ENCODE measurements around the gene RAE1.
"Not testable (repeated sequence)": the region's sequence is repeated elsewhere in the genome, so short reads cannot be mapped to it uniquely, and the experiment has no call there.

RAE1 gene

GRCh38 chr20:57417051-57417689 lies 66.1 kb downstream of the RAE1 start:
- DNase-seq = no peak

- DNase-seq = no peak
Observed at GRCh38 chr20:57417830-57418780, 67.0 kb downstream of the RAE1 start.

- not testable (repeated sequence) for DNase-seq
Observed at GRCh38 chr20:57419479-57419878, 68.4 kb downstream of the RAE1 start.

GRCh38 chr20:57420571-57421252 lies 69.7 kb downstream of the RAE1 start:
- no peak for DNase-seq

GRCh38 chr20:57421253-57422220 lies 70.5 kb downstream of the RAE1 start:
- DNase-seq = no peak

GRCh38 chr20:57422254-57422653 lies 71.2 kb downstream of the RAE1 start:
- DNase-seq = no peak

- DNase-seq = no peak
Observed at GRCh38 chr20:57425150-57426013, 74.3 kb downstream of the RAE1 start.

GRCh38 chr20:57426271-57426689 lies 75.2 kb downstream of the RAE1 start:
- no peak for DNase-seq

- DNase-seq = no peak
Observed at GRCh38 chr20:57426831-57427230, 75.8 kb downstream of the RAE1 start.

GRCh38 chr20:57428324-57429158 lies 77.5 kb downstream of the RAE1 start:
- DNase-seq = no peak
